Suprapubic skin (tissue), 4 donors: ENCODE measurements around the gene ACD.

ENCODE experiments used
- EP300 ChIP-seq: sonication (generic); formaldehyde crosslinking; IDR thresholded peaks from one replicate; pipeline ENCODE4 v1.6.1; 2017; ENCODE audit warnings: antibody characterized with exemption
- POLR2A ChIP-seq, 2 donors: fragments of 450-650 bp; IDR thresholded peaks; one replicate each; pipeline ENCODE4 v1.6.1; 2017; ENCODE audit warnings: antibody characterized with exemption in 2 of 2, mild to moderate bottlenecking in 2 of 2, moderate library complexity in 2 of 2
- POLR2AphosphoS5 ChIP-seq, 3 donors: sonication (generic); formaldehyde crosslinking; IDR thresholded peaks; one replicate each; pipeline ENCODE4 v1.6.1; 2017; ENCODE audit warnings: antibody characterized with exemption in 3 of 3
- TF ChIP-seq, protein P1 (sequence below), 2 donors: fragments of 200-600 bp in 1 of 2; fragments of 450-650 bp in 1 of 2; sonication (generic) in 1 of 2; IDR thresholded peaks; one replicate each; pipeline ENCODE4 v1.5.1; 2016 to 2019; ENCODE audit warnings: antibody characterized with exemption in 2 of 2, mild to moderate bottlenecking in 1 of 2, moderate library complexity in 1 of 2

DNA sequence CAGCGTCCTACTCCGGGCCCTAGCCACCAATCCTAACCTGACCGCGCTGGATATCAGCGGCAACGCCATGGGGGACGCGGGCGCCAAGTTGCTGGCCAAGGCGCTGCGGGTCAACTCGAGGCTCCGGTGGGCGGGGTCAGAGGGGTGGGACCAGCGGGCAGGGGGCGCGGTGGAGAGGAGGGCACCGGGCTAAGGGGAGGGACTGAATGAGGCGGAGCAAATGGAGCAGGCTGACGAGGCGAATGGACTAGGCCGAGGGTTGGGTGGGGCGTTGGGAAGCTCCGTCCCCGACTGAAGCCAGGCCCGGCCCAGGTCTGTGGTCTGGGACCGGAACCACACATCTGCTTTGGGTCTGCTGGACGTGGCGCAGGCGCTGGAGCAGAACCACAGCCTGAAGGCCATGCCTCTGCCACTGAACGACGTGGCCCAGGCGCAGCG is 10.5 kb downstream of the ACD start:
- no peak for TF ChIP-seq POLR2A (IDR thresholded peaks at IDR 0.05)
- TF ChIP-seq EP300, result no peak
- TF ChIP-seq, protein P1, sequence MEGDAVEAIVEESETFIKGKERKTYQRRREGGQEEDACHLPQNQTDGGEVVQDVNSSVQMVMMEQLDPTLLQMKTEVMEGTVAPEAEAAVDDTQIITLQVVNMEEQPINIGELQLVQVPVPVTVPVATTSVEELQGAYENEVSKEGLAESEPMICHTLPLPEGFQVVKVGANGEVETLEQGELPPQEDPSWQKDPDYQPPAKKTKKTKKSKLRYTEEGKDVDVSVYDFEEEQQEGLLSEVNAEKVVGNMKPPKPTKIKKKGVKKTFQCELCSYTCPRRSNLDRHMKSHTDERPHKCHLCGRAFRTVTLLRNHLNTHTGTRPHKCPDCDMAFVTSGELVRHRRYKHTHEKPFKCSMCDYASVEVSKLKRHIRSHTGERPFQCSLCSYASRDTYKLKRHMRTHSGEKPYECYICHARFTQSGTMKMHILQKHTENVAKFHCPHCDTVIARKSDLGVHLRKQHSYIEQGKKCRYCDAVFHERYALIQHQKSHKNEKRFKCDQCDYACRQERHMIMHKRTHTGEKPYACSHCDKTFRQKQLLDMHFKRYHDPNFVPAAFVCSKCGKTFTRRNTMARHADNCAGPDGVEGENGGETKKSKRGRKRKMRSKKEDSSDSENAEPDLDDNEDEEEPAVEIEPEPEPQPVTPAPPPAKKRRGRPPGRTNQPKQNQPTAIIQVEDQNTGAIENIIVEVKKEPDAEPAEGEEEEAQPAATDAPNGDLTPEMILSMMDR (IDR thresholded peaks at IDR 0.05), result no peak
- TF ChIP-seq POLR2AphosphoS5 (IDR thresholded peaks at IDR 0.05), result no peak
